Frontal cortex (tissue), 4 donors: ENCODE data around the gene MRPL54. TPM values are rescaled to one million over a fixed set of nuclear protein-coding genes. Genes with fewer than 3 reads are reported as not detected.
"Not testable (repeated sequence)": the region's sequence is repeated elsewhere in the genome, so short reads cannot be mapped to it uniquely, and the experiment has no call there.

ENCODE experiments used
- DNase-seq, 2 donors: peaks; one replicate each; pipeline ENCODE4 v3.0.0; 2012; ENCODE audit warnings: low spot score in 2 of 2
- FAIRE-seq: peaks from 2 replicates; lab custom pipeline; 2012; peaks lifted over from hg19 to GRCh38; lab: Jason Lieb, UNC
- small RNA-seq: library from RNA; depleted of rRNA; stranded (forward); fragments of <200 nt; gene quantifications from one replicate; pipeline ENCODE3, GENCODE V24; 2014
- total RNA-seq: library from RNA; depleted of rRNA; stranded (reverse); fragments of >200 nt; gene quantifications from one replicate; pipeline ENCODE4 v1.2.3, GENCODE V29; 2014
- donor health status: control.
- donor health status: control.
- donor health status: control.

The MRPL54 gene
- total RNA-seq, 1 donor from 2014 or later: 21.6 TPM

DNA sequence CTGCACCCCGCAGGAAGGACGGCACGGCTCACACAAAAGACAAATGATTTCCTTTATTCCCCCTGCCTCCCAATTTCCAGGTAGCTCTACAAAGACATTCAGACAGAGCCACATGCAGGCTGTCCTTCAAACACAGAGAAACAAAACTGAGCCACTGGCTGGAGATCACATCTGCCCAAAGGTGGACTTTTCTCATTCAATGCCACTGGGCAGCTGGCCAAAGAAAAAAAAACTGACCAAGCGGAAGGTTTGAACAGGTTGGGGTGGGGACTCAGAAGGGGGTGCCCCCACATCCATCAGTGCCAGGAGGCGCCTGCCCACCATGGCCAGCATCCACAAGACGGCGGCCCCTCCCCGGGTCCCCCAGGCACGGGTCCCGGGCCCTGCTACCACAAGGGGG, 41.5 kb downstream of the MRPL54 start:
- FAIRE-seq: no peak
- no peak for DNase-seq

DNA sequence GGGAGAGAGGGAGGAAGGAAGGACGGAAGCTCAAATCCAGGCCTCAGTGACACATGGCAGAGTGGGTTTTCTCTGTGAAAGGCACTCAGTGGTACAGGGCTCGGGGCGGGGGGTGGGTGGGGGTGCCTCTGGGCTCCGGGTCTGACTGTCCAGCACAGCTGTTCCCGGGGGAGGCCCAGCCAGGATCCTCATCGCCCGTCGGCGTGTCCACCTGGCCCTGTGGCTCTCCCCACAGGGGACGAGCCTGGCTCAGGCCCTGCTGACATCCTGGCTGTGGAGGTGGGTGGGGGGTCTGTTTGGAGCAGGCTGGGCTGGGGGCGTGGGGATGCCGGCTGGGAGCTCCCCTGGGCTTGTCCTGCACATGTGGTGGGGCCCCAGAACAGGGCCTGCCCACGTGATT, 41.9 kb downstream of the MRPL54 start:
- no peak for DNase-seq
- FAIRE-seq: no peak

DNA sequence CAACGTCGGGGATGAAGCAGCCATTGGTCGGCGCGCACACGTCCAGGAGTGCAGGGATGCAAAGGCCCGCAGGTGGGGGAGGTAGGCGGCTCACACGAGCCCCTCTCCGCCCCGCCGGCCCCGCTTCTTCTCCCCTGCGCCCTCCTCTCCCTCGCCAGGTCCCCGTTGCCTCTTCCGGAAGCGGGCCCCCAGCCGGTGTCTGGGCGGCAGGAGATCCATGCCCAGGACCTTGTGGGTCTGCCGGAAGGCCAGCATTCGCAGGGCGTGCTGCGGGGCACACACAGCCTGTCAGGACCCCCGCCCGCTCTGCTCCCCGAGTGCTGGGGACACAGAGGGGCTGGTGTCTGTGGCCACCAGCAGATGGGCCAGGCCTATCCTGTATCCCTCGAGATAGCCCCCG, 43.4 kb downstream of the MRPL54 start:
- DNase-seq (no peak), FAIRE-seq (no peak)

DNA sequence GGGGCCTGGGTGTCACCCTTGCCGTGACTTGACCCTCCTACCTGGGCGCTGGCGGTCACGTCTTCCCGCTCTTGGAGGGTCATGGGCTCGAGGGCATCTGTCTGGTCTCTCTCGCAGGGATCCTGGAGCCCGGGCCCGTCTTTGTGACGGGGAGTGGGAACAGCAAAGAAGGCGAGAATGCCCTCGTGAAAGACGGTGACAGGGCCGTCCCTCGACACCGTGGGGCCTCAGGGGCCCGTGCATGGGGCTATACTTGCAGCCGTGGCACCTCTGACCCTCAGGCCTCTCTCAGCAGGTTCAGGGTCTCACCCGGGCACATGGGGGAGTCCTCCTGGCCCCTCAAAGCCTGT, 44.6 kb downstream of the MRPL54 start:
- FAIRE-seq: no peak
- DNase-seq: no peak

DNA sequence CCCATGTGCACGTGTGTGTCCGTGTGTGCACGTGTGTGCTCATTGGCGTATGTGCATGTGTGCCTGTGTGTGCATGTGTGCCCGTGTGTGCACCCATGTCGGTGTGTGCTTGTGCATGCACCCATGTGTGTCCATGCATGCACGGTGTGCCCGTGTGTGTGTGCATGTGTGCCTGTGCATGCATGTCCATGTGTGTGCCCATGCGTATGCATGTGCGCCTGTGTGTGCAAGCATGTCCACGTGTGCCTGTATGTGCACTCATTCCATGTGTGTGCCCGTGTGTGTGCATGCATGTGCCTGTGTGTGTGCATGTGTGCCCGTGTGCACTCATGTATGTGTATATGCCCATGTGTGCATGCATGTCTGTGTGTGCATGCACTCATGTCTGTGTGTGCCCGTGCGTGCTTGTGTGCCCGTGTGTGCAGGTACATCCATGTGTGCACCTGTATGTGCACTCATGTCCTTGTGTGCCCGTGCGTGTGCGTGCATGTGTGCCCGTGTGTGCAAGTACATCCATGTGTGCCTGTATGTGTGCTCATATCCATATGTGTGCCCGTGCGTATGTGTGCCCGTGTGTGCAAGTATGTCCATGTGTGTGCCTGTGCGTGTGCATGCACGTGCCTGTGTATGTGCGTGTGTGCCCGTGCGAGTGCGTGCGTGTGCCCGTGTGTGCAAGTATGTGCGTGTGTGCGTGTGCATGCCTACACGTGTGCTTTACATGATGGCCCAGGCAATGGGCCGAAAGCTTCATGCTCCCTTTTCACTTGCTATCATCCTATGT, 45.3 kb downstream of the MRPL54 start:
- no peak for FAIRE-seq
- no peak for DNase-seq

DNA sequence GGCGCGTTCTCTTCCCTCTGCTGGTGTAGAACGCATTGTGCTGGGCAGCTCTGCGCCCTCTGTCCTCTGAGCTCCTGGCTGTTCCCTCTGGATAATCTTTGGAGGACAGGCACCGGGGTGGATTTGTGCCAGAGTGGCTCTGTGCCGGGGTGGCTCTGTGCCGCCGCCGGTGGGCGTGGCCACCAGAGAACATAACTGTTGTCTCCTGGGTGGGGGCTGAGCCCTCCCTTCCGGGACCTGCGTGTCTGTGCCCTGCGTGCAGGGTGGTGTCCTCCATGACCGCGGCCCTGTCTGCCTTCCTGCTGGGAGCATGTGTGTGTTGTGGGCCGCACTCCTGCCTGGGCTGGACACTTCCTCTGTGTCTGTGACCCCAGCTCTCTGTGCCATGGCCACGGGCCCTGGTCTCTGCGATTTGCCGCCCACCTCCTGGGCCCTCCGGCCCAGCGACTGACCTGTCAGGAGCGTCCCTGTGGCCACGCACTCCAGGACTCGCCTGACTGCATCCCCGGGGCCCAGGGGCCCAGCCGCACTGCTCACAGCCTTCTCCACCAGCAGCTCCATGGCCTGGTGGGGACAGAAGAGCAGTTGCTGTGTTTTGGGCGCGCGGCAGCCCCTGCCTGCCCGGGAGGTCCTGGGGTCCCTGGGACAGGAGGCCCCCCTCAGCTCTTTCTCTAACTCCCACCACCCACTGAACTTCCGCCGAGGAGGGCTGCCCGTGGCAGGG, 46.1 kb downstream of the MRPL54 start:
- FAIRE-seq (no peak), DNase-seq (no peak)

DNA sequence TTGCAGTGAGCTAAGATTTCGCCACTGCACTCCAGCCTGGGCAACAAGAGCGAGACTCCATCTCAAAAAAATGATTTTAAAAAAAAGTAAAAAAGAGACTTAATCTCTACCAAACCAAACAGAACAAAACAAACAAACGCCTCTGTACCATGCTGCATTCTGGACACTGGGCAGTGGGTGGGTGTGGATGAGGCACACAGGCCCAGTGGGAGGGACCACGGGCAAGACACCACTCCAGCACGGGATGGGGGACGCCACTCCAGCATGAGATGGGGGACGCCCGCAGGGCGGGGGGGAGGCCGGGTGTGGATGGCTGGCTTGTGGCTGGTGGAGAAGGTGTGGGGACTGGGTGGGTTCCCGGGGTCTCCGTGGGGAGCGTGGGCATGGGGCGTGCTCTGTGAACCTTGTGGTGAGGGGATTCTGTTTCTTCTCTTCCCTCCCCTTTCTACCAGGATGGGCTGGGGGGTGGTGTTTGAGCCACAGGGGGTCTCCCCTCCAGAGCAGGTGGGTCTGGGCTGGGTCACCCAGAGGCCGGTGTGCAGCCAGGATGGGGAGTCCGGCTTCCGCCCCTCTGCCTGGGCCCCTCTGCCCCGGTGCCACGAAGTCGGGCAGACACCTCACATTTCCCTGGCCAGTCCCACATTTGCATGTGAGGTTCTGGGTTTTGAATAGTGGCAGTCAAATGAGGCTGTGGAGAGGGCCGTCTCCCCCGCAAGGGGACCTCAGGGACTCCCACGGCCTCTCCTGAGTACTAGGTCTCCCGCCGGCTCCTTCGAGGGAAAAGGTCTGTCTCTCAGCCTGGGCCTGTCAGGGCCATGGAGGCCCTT, 47.6 kb downstream of the MRPL54 start:
- no peak for FAIRE-seq

DNA sequence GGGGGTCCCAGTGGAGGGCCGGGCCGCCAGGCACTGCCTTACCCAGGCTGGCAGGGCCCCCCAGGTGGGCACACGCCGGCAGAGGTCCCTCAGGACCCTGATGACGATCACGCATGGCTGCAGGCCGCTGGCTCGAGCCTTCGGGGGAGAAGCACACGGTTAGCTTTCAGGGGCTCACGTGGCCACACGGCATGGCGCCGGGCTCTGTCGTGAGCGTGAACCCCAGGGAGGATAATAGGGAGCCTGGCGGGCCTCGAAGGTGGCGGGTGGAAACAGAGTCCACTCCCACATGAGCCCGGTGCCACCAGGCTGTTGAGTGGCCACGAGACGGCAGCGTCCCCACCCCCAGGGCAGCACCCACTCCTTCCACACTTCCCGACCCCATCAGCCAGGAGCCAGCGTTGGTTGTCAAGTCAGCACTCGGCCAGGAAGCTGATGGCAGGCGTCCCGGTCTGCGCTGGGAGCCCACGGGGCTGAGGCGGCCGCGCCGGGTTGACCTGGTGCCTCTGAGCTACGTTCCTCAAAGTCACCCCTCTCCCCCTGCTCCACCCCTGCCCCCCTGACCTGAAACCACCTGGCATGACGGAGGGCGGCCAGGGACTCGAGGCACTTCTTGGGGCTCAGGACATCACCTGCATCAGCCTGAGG, 48.4 kb downstream of the MRPL54 start:
- FAIRE-seq: no peak

More for the DNA sequence above, 47.6 kb downstream of the MRPL54 start:
- DNase-seq: no peak

DNA sequence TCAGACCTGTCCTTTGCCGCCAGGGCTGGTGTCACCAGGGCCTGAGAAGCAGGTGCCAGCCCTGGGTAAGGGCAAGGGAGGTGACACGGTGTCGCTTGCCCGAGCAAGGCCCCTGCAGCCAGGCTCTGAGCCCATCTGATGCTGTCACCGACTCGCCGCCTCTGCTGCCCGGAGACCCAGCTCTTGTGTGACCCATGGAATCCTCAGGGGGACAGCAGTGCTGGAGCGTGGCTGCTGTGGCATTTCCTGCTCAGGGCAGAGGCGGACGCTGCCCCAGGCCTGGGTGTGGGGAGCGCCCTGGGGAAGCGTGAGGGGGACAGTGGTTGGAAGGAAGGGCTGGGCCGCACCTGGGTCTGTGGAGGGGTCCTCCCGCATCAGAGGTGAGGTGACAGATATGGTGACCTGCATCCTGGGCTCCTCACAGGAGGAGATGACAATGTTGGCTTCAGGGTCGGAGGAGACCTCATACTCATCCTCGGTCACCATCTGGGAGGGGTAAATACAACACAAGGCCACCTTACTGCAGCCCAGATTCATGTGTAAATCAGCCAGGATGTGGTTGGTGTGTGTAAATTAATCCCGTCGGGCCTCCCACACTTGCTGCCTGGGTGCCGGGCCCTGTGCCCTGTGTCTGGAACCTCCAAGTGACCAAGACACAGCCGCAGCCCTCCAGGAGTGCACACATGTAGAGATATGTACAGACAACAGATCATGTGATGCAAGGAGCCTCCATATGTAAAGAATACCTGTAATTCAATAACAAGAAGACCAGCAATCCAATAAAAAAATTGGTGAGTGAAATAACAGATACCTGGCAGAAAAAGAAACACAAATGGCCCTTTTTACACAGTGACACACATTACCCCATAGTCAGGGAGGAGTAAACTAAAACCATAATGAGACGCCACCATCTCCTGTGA, 51.3 kb downstream of the MRPL54 start:
- DNase-seq (no peak), FAIRE-seq (no peak)

More for the DNA sequence above, 48.4 kb downstream of the MRPL54 start:
- DNase-seq: no peak

DNA sequence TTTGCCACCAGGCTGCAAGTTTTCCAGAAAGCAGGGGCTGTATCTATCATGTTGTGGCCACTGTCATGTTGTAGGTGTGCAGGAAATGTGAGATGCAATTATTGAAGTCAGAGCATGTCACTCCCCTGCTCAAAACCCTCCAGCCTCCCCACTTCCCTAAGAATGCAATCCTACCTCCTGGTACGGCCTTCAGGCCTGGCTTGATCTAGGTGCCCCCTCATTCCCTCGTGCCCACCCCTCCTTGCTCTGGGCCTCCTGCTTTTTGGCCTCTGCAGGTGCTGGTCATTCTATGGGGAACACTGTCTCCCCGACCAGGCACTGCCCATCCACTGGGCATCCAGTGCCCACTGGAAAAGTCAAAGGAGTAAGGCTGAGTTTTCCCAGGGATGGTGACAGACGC, 52.2 kb downstream of the MRPL54 start:
- FAIRE-seq: no peak
- DNase-seq: no peak

DNA sequence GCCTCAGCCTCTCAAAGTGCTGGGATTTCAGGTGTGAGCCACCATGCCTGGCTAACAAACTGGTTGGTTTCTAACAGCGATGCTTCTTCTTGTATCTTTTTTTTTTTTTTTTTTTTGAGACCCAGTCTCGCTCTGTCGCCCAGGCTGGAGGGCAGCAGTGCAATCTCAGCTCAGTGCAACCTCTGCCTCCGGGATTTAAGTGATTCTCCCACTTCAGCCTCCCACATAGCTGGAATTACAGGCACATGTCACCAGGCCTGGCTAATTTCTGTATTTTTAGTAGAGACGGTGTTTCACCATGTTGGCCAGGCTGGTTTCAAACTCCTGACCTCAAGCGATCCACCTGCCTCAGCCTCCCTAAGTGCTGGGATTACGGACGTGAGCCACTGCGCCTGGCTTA, 53.7 kb downstream of the MRPL54 start:
- not testable (repeated sequence) for FAIRE-seq, DNase-seq

DNA sequence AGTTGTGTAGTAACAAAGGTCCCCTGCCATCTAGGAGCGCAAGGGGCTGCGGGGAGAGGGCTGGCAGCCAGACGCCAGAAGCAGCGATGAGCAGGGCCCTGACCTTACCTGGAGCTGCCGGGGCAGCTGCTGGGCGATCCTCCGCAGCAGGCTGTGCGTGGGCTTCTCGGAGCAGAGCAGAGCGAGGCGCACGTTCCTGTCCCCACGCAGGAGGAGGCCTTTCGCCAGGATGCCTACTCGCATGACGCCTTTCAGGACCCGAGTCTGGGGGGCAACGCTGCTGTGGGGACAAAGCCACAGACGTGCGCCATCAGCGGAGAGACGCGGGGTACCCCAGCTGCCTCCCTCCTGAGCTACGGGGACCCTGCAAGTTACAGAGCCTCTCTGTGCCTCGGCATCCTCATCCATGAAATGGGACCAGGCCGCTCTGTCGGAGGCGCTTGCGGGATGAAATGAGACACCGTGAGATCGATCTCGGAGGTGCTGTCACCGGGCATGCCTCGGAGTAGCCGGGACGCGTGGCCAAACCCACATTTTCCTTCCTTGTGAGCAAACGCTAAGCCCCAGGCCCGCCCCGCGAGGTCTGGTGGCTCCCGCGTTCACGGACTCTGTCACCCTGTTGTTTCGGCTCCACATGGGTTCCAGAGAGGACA, 54.2 kb downstream of the MRPL54 start:
- FAIRE-seq (no peak), DNase-seq (no peak)

Small RNA genes lying within 50 kb of the gene (small RNA-seq; reads per million reads assigned to genes)
- gene AC005777.1: not detected

Other genes starting within 250 kb of the MRPL54 start
- gene TEKTIP1, start 223.5 kb upstream of the MRPL54 start, total RNA-seq: 0.41 TPM
- gene MFSD12, start 205.1 kb upstream of the MRPL54 start, total RNA-seq: 35.9 TPM
- 13.9 TPM for gene HMG20B, start 189.7 kb upstream of the MRPL54 start, total RNA-seq
- under 0.01 TPM for gene GIPC3, start 177.2 kb upstream of the MRPL54 start, total RNA-seq
- gene TBXA2R, start 155.8 kb upstream of the MRPL54 start, total RNA-seq: 0.41 TPM
- gene CACTIN, start 135.9 kb upstream of the MRPL54 start, total RNA-seq: 21.6 TPM
- 15.1 TPM for gene PIP5K1C, start 62.2 kb upstream of the MRPL54 start, total RNA-seq
- gene TJP3, start 54.3 kb upstream of the MRPL54 start, total RNA-seq: not detected
- 12.6 TPM for gene APBA3, start 990 bp upstream of the MRPL54 start, total RNA-seq
- under 0.01 TPM for gene RAX2, start 9.5 kb downstream of the MRPL54 start, total RNA-seq
- 15.5 TPM for gene MATK, start 23.7 kb downstream of the MRPL54 start, total RNA-seq
- gene ZFR2, start 106.4 kb downstream of the MRPL54 start, total RNA-seq: 4.1 TPM
- gene ATCAY, start 118.0 kb downstream of the MRPL54 start, total RNA-seq: 86.0 TPM
- gene NMRK2, start 170.4 kb downstream of the MRPL54 start, total RNA-seq: not detected
- gene DAPK3, start 208.4 kb downstream of the MRPL54 start, total RNA-seq: 53.4 TPM
- gene EEF2, start 222.8 kb downstream of the MRPL54 start, total RNA-seq: 2,434 TPM
- gene PIAS4, start 245.1 kb downstream of the MRPL54 start, total RNA-seq: 22.0 TPM